Keratinocyte (primary cell): ENCODE data around the gene SMPD3. TPM values are rescaled to one million over a fixed set of nuclear protein-coding genes. Genes with fewer than 3 reads are reported as not detected.

Source experiments
- DNase-seq: peaks from one replicate; pipeline ENCODE4 v3.0.0-alpha.2; 2011; ENCODE audit warnings: low read depth, missing footprints, low spot score
- FAIRE-seq: peaks from 2 replicates; lab custom pipeline; 2011; peaks lifted over from hg19 to GRCh38; lab: Jason Lieb, UNC
- H2AFZ ChIP-seq: 2 replicates; pipeline ENCODE4 v1.6.0; 2012; ENCODE audit warnings: low read length, control low read depth, inconsistent platforms; ENCODE audit not compliant: control insufficient read depth
- H3K27ac ChIP-seq: 2 replicates; pipeline ENCODE4 v1.5.1; 2011; ENCODE audit warnings: low read length; ENCODE audit not compliant: control insufficient read depth, insufficient read depth
- H3K27me3 ChIP-seq: 3 replicates; pipeline ENCODE4 v1.6.0; 2011; ENCODE audit warnings: low read length; ENCODE audit not compliant: control insufficient read depth, insufficient read depth; ENCODE audit errors: extremely low read depth
- H3K36me3 ChIP-seq, 2 experiments: 2 replicates in 1 of 2; 3 replicates in 1 of 2; pipeline ENCODE4 v1.5.1; 2011; ENCODE audit warnings: low read length in 2 of 2, mild to moderate bottlenecking in 1 of 2; ENCODE audit not compliant: control insufficient read depth in 2 of 2, insufficient read depth in 2 of 2; ENCODE audit errors: extremely low read depth in 1 of 2
- H3K4me1 ChIP-seq: 3 replicates; pipeline ENCODE4 v1.5.1; 2011; ENCODE audit warnings: low read length; ENCODE audit not compliant: control insufficient read depth, insufficient read depth; ENCODE audit errors: extremely low read depth
- H3K4me2 ChIP-seq: 3 replicates; pipeline ENCODE4 v1.6.0; 2011; ENCODE audit warnings: low read depth, low read length; ENCODE audit not compliant: control insufficient read depth, insufficient read depth; ENCODE audit errors: extremely low read depth
- H3K4me3 ChIP-seq, 3 experiments: fragments of 200-600 bp in 1 of 3; sonication (generic) in 1 of 3; 2 replicates in 2 of 3; 3 replicates in 1 of 3; pipeline ENCODE4 v1.5.1; 2011 to 2016; ENCODE audit warnings: low read length in 3 of 3, mild to moderate bottlenecking in 3 of 3, control low read depth in 2 of 3, inconsistent platforms in 1 of 3, low read depth in 1 of 3, mixed read lengths in 1 of 3, mixed run types in 1 of 3, moderate library complexity in 1 of 3; ENCODE audit not compliant: control insufficient read depth in 2 of 3, insufficient read depth in 2 of 3; ENCODE audit errors: extremely low read depth in 1 of 3
- H3K79me2 ChIP-seq: 2 replicates; pipeline ENCODE4 v1.6.0; 2012; ENCODE audit warnings: low read length; ENCODE audit not compliant: control insufficient read depth, insufficient read depth
- H3K9ac ChIP-seq: 3 replicates; pipeline ENCODE4 v1.6.0; 2011; ENCODE audit warnings: low read length; ENCODE audit not compliant: control insufficient read depth, insufficient read depth; ENCODE audit errors: extremely low read depth
- H3K9me1 ChIP-seq: 3 replicates; pipeline ENCODE4 v1.6.0; 2011; ENCODE audit warnings: low read length; ENCODE audit not compliant: control insufficient read depth, insufficient read depth; ENCODE audit errors: extremely low read depth
- H3K9me3 ChIP-seq: 2 replicates; pipeline ENCODE4 v1.5.1; 2012; ENCODE audit warnings: low read depth, low read length; ENCODE audit not compliant: control insufficient read depth
- H4K20me1 ChIP-seq: 3 replicates; pipeline ENCODE4 v1.6.0; 2011; ENCODE audit warnings: low read length; ENCODE audit not compliant: control insufficient read depth, insufficient read depth; ENCODE audit errors: extremely low read depth
- EZH2 ChIP-seq: IDR thresholded peaks from one replicate; pipeline ENCODE4 v1.6.1; 2012; ENCODE audit warnings: inconsistent platforms, mild to moderate bottlenecking, low read length, moderate library complexity
- dilution Hi-C: fragments of 300-500 bp; cut with MboI; formaldehyde crosslinking; loops from one replicate; pipeline ENCODE4 v1.7.0; 2020; ENCODE audit warnings: low sequenced_read_pairs; ENCODE audit not compliant: extremely low pct_ligation_motif_present
- polyA plus RNA-seq, 5 experiments: library from polyadenylated mRNA; depleted of rRNA in 3 of 5; stranded (reverse) in 3 of 5; stranded (forward) in 1 of 5; unstranded in 1 of 5; fragments of >200 nt; gene quantifications; 1 replicate in 1 of 5; 2 replicates in 3 of 5; 3 replicates in 1 of 5; pipeline versions ENCODE4 v1.2.1 to v1.2.3, GENCODE V29; 2011 to 2012; ENCODE audit warnings: missing spikeins in 2 of 5, low read depth in 1 of 5, low replicate concordance in 1 of 5
- TF ChIP-seq, protein P1 (sequence below), 3 experiments: IDR thresholded peaks in 1 of 3; conservative IDR thresholded peaks in 1 of 3; optimal IDR thresholded peaks in 1 of 3; 2 replicates in 2 of 3; 3 replicates in 1 of 3; pipeline versions ENCODE3 to v1.5.1; 2011; ENCODE audit warnings: low read length in 3 of 3, mild to moderate bottlenecking in 3 of 3, moderate library complexity in 2 of 3, control low read depth in 1 of 3, inconsistent platforms in 1 of 3; ENCODE audit not compliant: insufficient read depth in 2 of 3; ENCODE audit errors: extremely low read depth in 1 of 3

The SMPD3 gene
- polyA plus RNA-seq, 1 donor (not counting 4 experiments of a cell fraction or from before 2014, with no cell fraction given), result 0.34 TPM

GRCh38 chr16:68481636-68482035 lies 33.3 kb upstream of the SMPD3 start:
- DNase-seq (no peak), FAIRE-seq (no peak)
- Histone ChIP-seq H3K9ac (no peak overlapping the region), H4K20me1 (no peaks in the 10 kb centered on the region), H3K4me1 (peaks cover 3% of the 10 kb centered on the region), H3K9me1 (no peaks in the 10 kb centered on the region), H3K36me3 (no peaks in the 10 kb centered on the region), H3K79me2 (no peaks in the 10 kb centered on the region), H3K4me2 (no peak overlapping the region), H3K27me3 (no peaks in the 10 kb centered on the region), H3K27ac (no peak overlapping the region), H2AFZ (no peak overlapping the region), H3K4me3 (no peak overlapping the region), H3K9me3 (no peaks in the 10 kb centered on the region)
- no peak for TF ChIP-seq EZH2
- TF ChIP-seq, protein P1, sequence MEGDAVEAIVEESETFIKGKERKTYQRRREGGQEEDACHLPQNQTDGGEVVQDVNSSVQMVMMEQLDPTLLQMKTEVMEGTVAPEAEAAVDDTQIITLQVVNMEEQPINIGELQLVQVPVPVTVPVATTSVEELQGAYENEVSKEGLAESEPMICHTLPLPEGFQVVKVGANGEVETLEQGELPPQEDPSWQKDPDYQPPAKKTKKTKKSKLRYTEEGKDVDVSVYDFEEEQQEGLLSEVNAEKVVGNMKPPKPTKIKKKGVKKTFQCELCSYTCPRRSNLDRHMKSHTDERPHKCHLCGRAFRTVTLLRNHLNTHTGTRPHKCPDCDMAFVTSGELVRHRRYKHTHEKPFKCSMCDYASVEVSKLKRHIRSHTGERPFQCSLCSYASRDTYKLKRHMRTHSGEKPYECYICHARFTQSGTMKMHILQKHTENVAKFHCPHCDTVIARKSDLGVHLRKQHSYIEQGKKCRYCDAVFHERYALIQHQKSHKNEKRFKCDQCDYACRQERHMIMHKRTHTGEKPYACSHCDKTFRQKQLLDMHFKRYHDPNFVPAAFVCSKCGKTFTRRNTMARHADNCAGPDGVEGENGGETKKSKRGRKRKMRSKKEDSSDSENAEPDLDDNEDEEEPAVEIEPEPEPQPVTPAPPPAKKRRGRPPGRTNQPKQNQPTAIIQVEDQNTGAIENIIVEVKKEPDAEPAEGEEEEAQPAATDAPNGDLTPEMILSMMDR (optimal IDR thresholded peaks at IDR 0.05 in 1 of 3, IDR thresholded peaks at IDR 0.05 in 1 of 3, conservative IDR thresholded peaks at IDR 0.05 in 1 of 3; ENCODE audit: extremely low read depth in 1 of 3, insufficient read depth in 2 of 3, low read length in 3 of 3), result no peak
- dilution Hi-C loops, result no loop called here

- Histone ChIP-seq H3K9ac (no peak overlapping the region), H3K9me3 (no peaks in the 10 kb centered on the region), H3K4me3 (no peak overlapping the region), H3K79me2 (no peaks in the 10 kb centered on the region), H3K27ac (no peak overlapping the region), H4K20me1 (no peaks in the 10 kb centered on the region), H3K4me1 (peaks cover 6% of the 10 kb centered on the region), H3K9me1 (no peaks in the 10 kb centered on the region), H2AFZ (no peak overlapping the region), H3K27me3 (no peaks in the 10 kb centered on the region), H3K36me3 (no peaks in the 10 kb centered on the region), H3K4me2 (no peak overlapping the region)
- TF ChIP-seq, protein P1 (optimal IDR thresholded peaks at IDR 0.05 in 1 of 3, IDR thresholded peaks at IDR 0.05 in 1 of 3, conservative IDR thresholded peaks at IDR 0.05 in 1 of 3; ENCODE audit: extremely low read depth in 1 of 3, insufficient read depth in 2 of 3, low read length in 3 of 3), result no peak
- no peak for TF ChIP-seq EZH2
- DNase-seq (no peak), FAIRE-seq (no peak)
- dilution Hi-C loops, result no loop called here
These were observed 32.0 kb upstream of the SMPD3 start for GRCh38 chr16:68480084-68480995.
